HG03103 (cell line): Measurements from ENCODE around the gene CDK18.
"Not testable (repeated sequence)": the region's sequence is repeated elsewhere in the genome, so short reads cannot be mapped to it uniquely, and the experiment has no call there.

ENCODE experiments used
- ATAC-seq: cut with Tn5 transposase; IDR thresholded peaks from one replicate; pipeline ENCODE4 v1.9.1; 2021; ENCODE audit warnings: low read depth; ENCODE audit not compliant: unreplicated experiment

CDK18 gene

DNA sequence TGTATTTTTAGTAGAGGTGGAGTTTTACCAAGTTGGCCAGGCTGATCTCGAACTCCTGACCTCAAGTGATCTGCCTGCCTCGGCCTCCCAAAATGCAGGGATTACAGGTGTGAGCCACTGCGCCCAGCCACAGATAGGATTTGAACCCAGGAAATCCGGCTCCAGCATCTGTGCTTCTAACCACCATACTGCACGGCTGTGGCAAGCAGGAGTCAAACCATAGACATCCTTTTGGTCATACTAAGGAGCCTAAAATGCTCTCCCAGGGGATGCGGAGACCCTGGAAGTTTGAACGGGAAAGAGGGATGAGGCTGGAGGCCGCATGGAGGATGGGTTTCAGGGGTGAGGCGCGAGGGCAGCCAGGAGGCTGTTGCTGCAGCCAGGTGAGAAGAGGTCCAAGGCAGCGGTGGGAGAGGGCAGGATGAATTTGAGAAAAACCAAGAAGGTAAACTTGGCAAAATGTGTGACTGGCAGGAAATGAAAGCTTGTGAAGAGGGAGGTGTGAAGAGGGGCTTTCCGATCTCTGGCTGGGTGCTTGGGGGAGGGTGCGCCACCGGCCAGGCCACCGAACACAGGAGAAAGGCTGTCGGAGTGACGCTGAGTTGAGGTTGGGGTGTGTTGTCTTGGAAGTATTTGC lies 24.0 kb upstream of the CDK18 start:
- ATAC-seq: no peak

- no peak for ATAC-seq
Observed at GRCh38 chr1:205481218-205481617, 23.3 kb upstream of the CDK18 start.

DNA sequence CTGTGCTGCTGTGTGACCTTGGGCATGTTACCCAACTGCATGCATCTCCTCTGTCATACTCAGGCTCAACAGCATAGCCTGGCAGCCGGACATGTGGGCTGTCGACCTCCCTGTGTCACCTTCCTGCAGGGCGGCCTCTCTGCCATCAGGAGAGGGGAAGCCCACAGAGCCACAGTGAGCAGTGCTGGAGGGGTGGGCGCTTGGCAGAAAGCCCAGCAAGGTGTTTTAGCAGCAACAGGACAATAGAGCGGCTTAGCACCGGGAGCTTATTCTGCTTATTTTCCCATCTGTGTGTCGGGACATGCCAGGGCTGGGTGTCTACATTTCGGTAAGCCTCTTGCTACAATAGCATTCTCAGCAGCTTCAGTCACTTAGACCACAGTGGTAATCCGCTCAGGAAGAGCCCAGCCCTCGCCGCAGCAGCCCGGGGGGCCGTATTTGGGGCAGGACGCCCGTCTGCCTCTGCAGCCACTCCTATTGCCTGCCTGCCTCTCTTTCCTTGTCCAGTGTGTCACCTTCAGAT lies 22.8 kb upstream of the CDK18 start:
- no peak for ATAC-seq

GRCh38 chr1:205482587-205482986 lies 21.9 kb upstream of the CDK18 start:
- ATAC-seq: not testable (repeated sequence)

- no peak for ATAC-seq
Observed at GRCh38 chr1:205483372-205483771, 21.1 kb upstream of the CDK18 start.

DNA sequence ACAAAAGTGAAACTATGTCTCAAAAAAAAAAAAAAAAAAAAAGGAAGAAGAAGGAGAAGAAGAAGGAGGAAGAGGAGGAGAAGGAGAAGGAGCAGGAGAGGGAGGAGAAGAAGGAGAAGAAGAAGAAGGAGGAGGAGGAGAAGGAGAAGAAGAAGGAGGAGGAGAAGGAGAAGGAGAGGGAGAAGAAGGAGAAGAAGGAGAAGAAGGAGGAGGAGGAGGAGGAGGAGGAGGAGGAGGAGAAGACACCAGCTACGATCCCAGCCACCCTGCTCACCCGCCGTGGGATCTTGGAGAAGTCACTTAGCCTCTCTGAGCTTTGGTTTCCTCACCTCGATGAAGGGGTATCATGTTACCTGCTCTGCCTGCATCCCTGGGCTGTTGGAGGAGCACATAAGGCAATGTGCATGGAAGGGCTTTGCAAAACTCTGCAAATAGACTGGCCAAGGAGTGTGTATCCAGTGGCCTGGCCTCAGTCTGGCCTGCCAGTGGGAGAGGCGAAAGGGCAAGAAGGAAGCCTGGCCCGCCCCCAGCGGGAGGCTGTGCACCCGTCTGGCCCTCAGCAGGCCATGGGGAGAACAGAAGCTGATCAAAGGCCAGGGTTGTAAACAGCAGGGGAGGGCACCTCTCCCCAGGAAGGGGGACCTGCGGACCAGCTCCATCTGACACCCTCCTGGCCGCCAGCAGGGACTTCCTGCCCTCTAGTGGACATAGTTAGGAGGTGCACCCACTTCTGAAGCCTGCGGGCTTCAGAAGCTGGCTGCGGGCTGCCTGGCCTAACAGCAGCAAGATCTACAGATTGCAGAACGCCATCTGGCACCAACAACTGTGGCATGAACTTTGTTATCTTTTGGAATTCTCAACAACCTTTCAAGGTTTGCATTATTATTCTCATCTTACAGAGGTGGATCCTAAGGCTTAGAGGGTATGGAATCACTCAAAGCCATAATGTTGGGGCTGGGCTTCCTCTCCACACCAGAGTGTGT lies 19.2 kb upstream of the CDK18 start:
- no peak for ATAC-seq

- no peak for ATAC-seq
Observed at GRCh38 chr1:205486258-205486657, 18.2 kb upstream of the CDK18 start.

DNA sequence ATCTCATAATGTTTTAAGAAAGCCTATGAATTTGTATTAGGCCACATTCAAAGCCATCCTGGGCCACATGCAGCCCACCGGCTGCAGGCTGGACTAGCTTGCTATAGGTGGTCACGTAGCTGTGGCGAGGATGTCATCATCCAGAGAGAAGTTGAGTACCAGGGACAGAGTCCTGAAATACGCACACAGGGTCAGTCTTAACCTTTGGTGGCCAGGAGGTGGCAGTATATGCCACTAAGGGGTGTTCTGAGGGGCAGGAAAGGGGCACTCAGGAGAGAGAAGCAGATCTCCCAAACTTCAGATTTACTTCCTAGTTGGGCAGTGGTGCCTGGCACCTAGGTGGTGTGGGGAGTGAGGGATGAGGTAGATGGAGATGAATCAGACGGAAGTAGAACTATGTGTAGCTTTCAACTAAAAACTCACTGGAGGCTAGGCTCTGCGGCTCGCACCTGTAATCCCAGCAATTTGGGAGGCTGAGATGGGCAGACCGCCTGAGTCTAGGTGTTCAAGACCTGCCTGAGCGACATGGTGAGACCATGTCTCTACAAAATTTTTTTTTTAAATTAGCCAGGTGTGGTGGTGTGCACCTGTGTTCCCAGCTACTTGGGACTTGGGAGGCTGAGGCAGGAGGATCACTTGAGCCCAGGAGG lies 16.3 kb upstream of the CDK18 start:
- ATAC-seq: no peak

DNA sequence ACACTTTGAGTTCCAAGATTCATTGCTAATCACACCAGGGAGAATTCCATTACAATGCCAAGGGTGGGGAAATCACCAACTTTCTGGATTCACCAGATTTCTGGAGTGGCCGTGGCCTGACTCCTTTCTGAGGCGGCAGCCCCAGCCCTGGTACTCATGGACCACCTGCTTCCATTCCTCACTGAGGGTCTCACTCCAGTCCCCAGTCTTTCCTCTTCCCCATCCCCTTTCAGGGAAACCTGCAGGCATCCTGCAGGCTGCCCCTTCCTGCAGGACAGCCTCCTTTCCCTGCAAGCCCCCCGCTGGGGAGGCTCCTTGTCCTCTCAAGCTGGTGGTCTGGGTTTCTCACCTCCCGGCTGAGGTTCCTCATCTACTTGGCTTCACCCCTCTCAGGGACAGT lies 12.7 kb upstream of the CDK18 start:
- ATAC-seq: no peak

DNA sequence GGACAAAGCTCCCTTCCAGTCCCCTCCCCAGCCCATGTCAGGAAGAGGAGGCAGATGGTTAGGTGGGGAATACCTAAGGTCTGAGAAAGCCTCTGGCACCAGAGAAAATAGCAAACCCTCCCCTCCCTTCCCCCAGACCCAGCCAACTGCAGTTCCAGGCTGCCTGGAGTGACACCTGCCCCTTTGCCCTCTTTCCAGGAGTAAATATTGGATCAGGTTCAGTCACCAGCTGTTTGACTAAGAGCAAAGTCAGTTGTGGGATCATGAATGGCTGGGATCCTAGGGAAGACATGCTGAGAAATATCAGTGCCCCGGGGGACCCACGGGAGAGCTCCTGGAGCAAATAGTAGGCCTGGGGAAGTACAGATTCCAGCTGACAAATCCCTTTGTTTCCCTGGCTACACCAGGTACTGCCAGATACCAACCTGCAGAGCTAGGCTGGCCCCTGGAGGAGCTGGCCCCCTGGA lies 12.2 kb upstream of the CDK18 start:
- no peak for ATAC-seq

DNA sequence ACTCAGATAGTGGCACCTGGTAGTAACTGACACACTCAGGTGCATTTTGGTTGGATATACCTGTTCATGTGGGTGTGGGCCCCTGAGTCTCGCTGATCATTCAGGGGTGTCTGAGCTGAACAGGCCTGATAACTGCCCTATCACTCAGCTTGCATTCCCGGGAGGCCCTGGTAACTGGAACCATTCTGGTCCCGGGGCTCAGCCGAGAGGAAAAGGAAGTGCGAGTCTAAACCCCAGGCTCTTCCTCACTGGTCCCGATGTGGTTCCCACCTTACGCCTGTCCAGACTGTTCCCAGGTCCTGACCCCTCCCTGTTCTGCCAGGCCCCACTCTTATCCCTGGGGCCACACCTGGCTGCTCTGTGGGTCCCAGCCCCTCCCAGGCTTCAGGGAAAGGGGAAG lies 11.7 kb upstream of the CDK18 start:
- ATAC-seq: no peak

DNA sequence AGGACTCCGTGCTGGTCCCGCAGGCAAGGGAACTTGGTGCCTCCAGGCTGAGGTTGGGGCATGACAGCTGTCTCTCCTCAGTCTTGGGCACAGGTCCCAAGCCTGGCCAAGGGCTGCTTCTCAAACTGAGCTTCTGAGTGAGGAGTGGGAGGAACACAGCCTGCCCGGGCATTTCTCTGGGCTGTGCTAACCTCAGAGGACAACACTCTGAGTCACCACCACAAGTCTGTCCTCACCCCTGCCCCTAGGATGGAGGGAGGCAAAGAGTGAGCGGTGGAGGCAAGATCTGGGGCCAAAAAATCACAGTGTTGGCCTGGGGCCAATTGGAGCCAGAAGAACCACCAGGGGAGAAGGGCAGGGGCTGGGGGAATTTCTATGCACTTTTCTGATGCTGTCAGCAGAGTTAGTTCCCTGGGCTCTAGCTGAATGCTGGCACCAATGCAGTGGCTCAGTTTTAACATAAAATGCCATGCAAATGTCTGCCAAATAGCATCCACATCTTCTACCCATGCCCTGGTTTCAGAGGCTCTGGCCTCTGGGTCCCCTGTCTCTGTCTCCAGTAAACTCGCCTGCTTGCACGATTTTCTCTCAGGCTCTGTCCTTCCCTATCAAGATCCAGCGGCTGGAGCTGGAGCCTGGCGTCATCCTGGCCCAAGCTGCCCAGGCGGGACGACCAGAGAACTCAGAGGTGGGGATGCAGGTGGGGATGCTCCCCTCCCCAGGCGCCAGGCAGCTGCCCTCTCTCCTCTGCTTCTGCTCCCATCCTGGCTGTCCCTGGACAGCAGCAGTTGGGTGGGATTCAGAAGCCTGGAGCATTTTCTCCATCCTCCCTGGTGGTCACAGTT lies 11.0 kb upstream of the CDK18 start:
- ATAC-seq: no peak

DNA sequence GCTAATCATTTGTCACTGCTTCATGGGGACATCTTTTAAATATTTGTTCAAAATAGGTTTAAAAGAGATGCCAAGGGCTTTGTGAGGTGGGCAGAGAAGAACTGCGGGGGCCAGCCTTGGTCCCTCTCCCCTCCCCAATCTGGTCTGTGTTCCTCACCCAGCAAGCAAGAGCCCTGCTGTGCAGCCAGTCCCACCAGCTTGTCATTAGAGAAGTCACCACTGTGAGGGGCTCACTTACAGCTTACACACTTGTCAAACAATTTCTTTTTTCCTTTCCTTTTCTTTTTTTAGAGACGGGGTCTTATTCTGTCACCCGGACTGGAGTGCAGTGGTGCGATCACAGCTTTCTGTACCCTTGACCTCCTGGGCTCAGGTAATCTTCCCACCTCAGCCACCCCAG lies 10.4 kb upstream of the CDK18 start:
- ATAC-seq: no peak

GRCh38 chr1:205495237-205495823 lies 9.1 kb upstream of the CDK18 start:
- no peak for ATAC-seq

DNA sequence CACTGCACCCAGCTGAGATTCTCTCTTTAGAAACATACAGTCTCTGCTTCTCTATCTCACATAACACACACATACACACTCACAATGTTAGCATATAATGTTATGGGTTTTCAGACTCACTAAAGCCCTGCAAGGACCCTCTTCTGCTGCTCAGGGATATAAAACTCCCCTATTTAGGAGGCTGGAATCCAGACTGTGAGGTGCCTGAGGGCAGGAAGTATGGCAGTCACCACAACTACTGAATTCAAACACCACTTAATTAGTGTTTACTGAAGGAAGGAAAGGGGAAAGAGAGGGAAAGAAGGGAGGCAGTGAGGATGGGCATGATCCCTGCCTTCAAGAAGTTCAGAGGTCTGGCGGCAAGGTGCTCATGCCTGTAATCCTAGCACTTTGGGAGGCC lies 7.8 kb upstream of the CDK18 start:
- ATAC-seq: no peak

- ATAC-seq: no peak
Observed at GRCh38 chr1:205497351-205497750, 7.1 kb upstream of the CDK18 start.

- no peak for ATAC-seq
Observed at GRCh38 chr1:205499789-205500188, 4.7 kb upstream of the CDK18 start.

DNA sequence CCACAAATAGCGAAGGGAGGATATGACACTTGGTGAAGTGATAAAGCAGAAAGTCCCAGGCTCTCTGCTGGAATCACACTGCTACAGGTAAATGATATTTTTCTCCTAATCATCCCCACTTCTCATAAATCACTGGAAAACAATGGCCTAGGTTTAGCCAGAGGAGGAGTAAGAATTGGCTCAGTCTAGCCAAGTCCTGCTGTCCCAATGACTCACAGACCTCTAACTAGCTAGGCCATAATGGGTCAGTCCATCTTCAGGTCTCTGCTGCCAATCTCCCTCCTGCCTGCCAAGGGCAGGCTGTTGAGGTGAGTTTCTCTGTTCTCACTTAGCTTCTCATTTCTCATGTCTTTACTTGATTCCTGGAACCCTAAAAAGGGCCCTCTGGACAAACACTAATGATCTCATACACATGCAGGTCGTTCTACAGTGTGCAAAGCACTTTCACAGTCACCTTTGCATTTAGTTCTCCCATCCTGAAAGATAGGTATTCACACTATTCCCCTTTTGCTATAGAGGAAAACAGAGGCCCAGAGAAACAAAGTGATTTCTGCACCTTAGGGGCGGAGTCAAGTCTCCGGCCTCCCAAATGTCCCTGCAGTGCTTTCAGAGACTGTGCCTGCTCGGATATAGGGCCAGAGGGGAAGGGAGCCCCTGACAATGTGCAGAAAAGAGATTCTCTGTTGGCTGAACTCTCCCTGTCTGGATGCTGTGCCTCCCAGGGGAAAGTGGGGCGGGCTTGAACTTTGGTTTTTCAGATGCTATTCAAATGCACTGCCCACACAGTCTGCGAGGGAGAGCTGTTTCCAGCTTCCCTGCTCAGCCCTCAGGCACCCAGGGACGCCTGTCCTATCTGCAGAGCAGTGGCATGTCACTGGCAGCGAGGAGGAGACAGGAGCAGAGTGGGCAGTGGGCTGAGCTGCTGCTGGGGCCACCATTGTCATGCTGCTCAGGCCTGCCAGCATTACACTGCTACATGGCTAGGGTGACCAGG lies 3.9 kb upstream of the CDK18 start:
- no peak for ATAC-seq
